Loucy (cell line): ENCODE data around the gene ARL5C.

Experiments
- H2AFZ ChIP-seq: fragments of 200-600 bp; sonication (generic); 2 replicates; pipeline ENCODE4 v1.6.0; 2016; ENCODE audit warnings: antibody characterized with exemption, mild to moderate bottlenecking, low read length, moderate library complexity
- H3F3A ChIP-seq: fragments of 200-600 bp; 2 replicates; pipeline ENCODE4 v1.6.0; 2016; ENCODE audit warnings: antibody characterized with exemption, low read depth, mild to moderate bottlenecking
- H3K27me3 ChIP-seq: fragments of 200-600 bp; sonication (generic); 2 replicates; pipeline ENCODE4 v1.6.1; 2014; ENCODE audit warnings: low read length, mild to moderate bottlenecking; ENCODE audit not compliant: insufficient read depth, poor library complexity, severe bottlenecking
- H3K36me3 ChIP-seq: fragments of 200-600 bp; sonication (generic); 2 replicates; pipeline ENCODE4 v1.6.1; 2016; ENCODE audit warnings: low read length; ENCODE audit not compliant: insufficient read depth
- H3K4me1 ChIP-seq: fragments of 200-600 bp; sonication (generic); 2 replicates; pipeline ENCODE4 v1.5.1; 2014; ENCODE audit warnings: low read length, mild to moderate bottlenecking; ENCODE audit not compliant: insufficient read depth, poor library complexity, severe bottlenecking
- H3K4me2 ChIP-seq: fragments of 200-600 bp; sonication (generic); 2 replicates; pipeline ENCODE4 v1.6.0; 2014; ENCODE audit warnings: antibody characterized with exemption, low read length, low read depth, mild to moderate bottlenecking; ENCODE audit not compliant: poor library complexity, severe bottlenecking
- H3K4me3 ChIP-seq: fragments of 200-600 bp; sonication (generic); 2 replicates; pipeline ENCODE4 v1.5.1; 2014; ENCODE audit warnings: low read length, mild to moderate bottlenecking, mixed read lengths; ENCODE audit not compliant: poor library complexity, severe bottlenecking
- H3K79me2 ChIP-seq: fragments of 200-600 bp; sonication (generic); 2 replicates; pipeline ENCODE4 v1.6.1; 2014; ENCODE audit warnings: low read length; ENCODE audit not compliant: insufficient read depth
- H3K9ac ChIP-seq: fragments of 200-600 bp; sonication (generic); 2 replicates; pipeline ENCODE4 v1.6.0; 2014; ENCODE audit warnings: mild to moderate bottlenecking, low read depth, low read length, moderate library complexity; ENCODE audit not compliant: poor library complexity, severe bottlenecking
- H3K9me2 ChIP-seq: fragments of 200-600 bp; sonication (generic); replicated peaks from 2 replicates; pipeline ENCODE4 v1.6.1; 2016; ENCODE audit warnings: low read depth, low read length, mixed read lengths
- H3K9me3 ChIP-seq: fragments of 200-600 bp; sonication (generic); 2 replicates; pipeline ENCODE4 v1.6.1; 2014; ENCODE audit warnings: mild to moderate bottlenecking, antibody characterized with exemption, low read length, low read depth; ENCODE audit not compliant: insufficient read depth
- H4K20me1 ChIP-seq: fragments of 200-600 bp; sonication (generic); 2 replicates; pipeline ENCODE4 v1.6.0; 2014; ENCODE audit warnings: antibody characterized with exemption, low read length, mild to moderate bottlenecking; ENCODE audit not compliant: insufficient read depth, poor library complexity, severe bottlenecking
- CTCF ChIP-seq: fragments of 200-600 bp; sonication (generic); conservative IDR thresholded peaks from 2 replicates; pipeline ENCODE4 v1.5.1; 2014; ENCODE audit warnings: mild to moderate bottlenecking, antibody characterized with exemption, low read length
- EZH2phosphoT487 ChIP-seq: fragments of 200-600 bp; IDR thresholded peaks from 2 replicates; pipeline ENCODE4 v1.6.1; 2018; ENCODE audit warnings: antibody characterized with exemption, mild to moderate bottlenecking, moderate library complexity, borderline replicate concordance

ARL5C gene

DNA sequence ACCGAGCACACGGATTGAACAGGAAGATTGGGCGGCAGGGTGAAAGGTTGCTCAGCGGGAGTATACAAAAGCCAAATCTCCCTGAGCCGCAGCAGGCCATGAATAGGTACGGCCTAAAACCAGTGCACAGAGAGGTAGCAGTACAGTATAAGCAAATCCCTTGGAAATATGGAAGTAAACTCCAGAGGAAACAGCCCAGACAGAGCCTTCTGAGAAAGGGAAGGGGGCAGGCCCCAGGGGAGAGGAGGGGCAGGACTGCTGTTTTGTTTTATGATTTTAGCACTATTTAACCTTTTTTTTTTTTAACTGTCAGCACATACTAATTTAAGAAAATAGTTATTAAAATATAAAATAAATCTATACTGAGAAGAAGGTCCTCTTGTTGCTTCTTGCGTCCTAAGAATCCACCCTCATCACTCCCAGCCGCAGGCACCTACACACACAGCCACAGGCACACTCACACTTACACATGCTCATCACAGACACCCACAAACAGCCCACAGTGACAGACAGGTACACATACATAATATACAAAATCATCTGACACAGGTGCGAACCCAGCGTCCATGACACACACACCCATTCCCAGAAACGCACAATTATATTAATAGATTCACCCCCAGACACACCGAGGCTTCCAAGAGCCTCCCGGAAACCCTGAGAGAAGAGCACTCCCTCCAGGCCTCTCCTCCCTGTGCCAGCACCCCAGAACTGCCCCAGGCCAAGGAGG is 27.4 kb downstream of the ARL5C start:
- no peaks in the 10 kb centered on the region for H3K9me3 ChIP-seq
- H3K9ac ChIP-seq, result no peak overlapping the region
- H2AFZ ChIP-seq, result no peak overlapping the region; the same call in 1 of the 2 replicates
- no peaks in the 10 kb centered on the region for H3K36me3 ChIP-seq
- no peaks in the 10 kb centered on the region for H3K4me1 ChIP-seq
- H3K27me3 ChIP-seq, result no peaks in the 10 kb centered on the region
- H4K20me1 ChIP-seq, result no peaks in the 10 kb centered on the region
- H3K4me2 ChIP-seq, result no peak overlapping the region
- TF ChIP-seq EZH2phosphoT487 (no peak), CTCF (no peak)
- no peaks in the 10 kb centered on the region for H3K79me2 ChIP-seq
- no peak overlapping the region for H3K4me3 ChIP-seq
- no peaks in the 10 kb centered on the region for H3F3A ChIP-seq
- H3K9me2 ChIP-seq, result no peaks in the 10 kb centered on the region

DNA sequence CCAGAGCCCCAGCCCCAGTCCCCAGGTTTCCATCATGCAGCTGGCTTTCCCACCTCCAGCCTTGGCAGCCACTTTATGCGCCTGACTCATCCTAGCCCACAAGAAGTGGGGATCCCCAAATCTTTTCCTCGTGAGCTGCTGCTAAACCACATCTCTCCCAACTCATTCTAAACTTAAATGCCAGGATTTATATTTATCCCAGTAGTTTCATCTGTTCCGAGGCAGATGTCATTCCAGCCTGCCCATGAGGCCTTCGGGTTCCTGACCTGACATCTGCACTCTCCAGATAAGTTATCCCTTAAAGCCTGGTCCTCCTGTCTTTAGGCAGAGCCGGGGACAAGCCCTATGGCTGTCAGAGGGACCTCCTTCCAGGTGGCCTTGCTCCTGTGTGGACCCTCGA is 31.1 kb downstream of the ARL5C start:
- H3K9ac ChIP-seq, result no peak overlapping the region
- no peaks in the 10 kb centered on the region for H3K27me3 ChIP-seq
- H4K20me1 ChIP-seq, result no peaks in the 10 kb centered on the region
- TF ChIP-seq EZH2phosphoT487 (no peak), CTCF (no peak)
- no peak overlapping the region for H3K4me3 ChIP-seq
- no peaks in the 10 kb centered on the region for H3K36me3 ChIP-seq
- no peaks in the 10 kb centered on the region for H3F3A ChIP-seq
- no peak overlapping the region for H3K4me2 ChIP-seq
- H3K9me2 ChIP-seq, result no peaks in the 10 kb centered on the region
- H3K79me2 ChIP-seq, result no peaks in the 10 kb centered on the region
- H2AFZ ChIP-seq, result no peak overlapping the region
- no peaks in the 10 kb centered on the region for H3K9me3 ChIP-seq
- no peaks in the 10 kb centered on the region for H3K4me1 ChIP-seq

- Histone ChIP-seq H3K36me3 (no peaks in the 10 kb centered on the region), H3K9ac (no peak overlapping the region), H3K4me1 (no peaks in the 10 kb centered on the region), H3K9me3 (no peaks in the 10 kb centered on the region), H3K4me3 (no peak overlapping the region), H3K27me3 (no peaks in the 10 kb centered on the region), H2AFZ (no peak overlapping the region), H3K4me2 (no peak overlapping the region), H3K79me2 (no peaks in the 10 kb centered on the region), H3K9me2 (no peaks in the 10 kb centered on the region), H3F3A (no peaks in the 10 kb centered on the region), H4K20me1 (no peaks in the 10 kb centered on the region)
- TF ChIP-seq CTCF (no peak), EZH2phosphoT487 (no peak)
These were observed 33.8 kb downstream of the ARL5C start for GRCh38 chr17:39132192-39132610.
